Panc1 (cell line): ENCODE measurements around the gene MCAM. TPM values are rescaled to one million over a fixed set of nuclear protein-coding genes. Genes with fewer than 3 reads are reported as not detected.

ENCODE experiments used
- ATAC-seq: fragments of 200-7000 bp; cut with Tn5 transposase; 2 replicates; pipeline ENCODE4 v1.9.1; 2020; ENCODE audit warnings: mild to moderate bottlenecking, moderate library complexity
- BruUV-seq: library from RNA; stranded (reverse); fragments of 400-500 nt; replicated peaks from 2 replicates; lab custom pipeline; 2021; lab: Mats Ljungman, UMichigan
- CTCF ChIA-PET: fragments of 300-600 bp; sonication (Branson Sonifier 250); formaldehyde crosslinking; loops from one replicate; lab custom pipeline; 2022; ENCODE audit warnings: antibody characterized with exemption; lab: Charles Lee
- POLR2A ChIA-PET: fragments of 300-600 bp; sonication (Branson Sonifier 250); formaldehyde crosslinking; loops from one replicate; lab custom pipeline; 2022; ENCODE audit warnings: antibody characterized with exemption; lab: Charles Lee
- DNase-seq: peaks from one replicate; pipeline ENCODE4 v3.0.0-alpha.2; 2010; ENCODE audit warnings: low read depth, low spot score
- H3K27ac ChIP-seq: 2 replicates; pipeline ENCODE4 v1.5.1; 2011; ENCODE audit warnings: mild to moderate bottlenecking, low read length, inconsistent platforms
- H3K27me3 ChIP-seq: fragments of 200-500 bp; sonication (Bioruptor generic); 2 replicates; pipeline ENCODE4 v1.6.0; 2014; ENCODE audit warnings: low read length, inconsistent platforms; ENCODE audit not compliant: control insufficient read depth, insufficient read depth
- H3K36me3 ChIP-seq: fragments of 200-500 bp; sonication (Bioruptor generic); 2 replicates; pipeline ENCODE4 v1.5.1; 2014; ENCODE audit warnings: inconsistent platforms, mild to moderate bottlenecking, low read length, moderate library complexity; ENCODE audit not compliant: control insufficient read depth, insufficient read depth
- H3K4me1 ChIP-seq: 2 replicates; pipeline ENCODE4 v1.5.1; 2011; ENCODE audit warnings: inconsistent platforms, mild to moderate bottlenecking, low read length, moderate library complexity; ENCODE audit not compliant: control insufficient read depth, insufficient read depth
- H3K4me3 ChIP-seq, 2 experiments: 2 replicates each; pipeline ENCODE4 v1.5.1; 2011 to 2012; ENCODE audit warnings: low read depth in 2 of 2, low read length in 2 of 2, mild to moderate bottlenecking in 2 of 2, inconsistent platforms in 1 of 2, moderate library complexity in 1 of 2
- H3K9me3 ChIP-seq: fragments of 200-500 bp; sonication (Bioruptor generic); 2 replicates; pipeline ENCODE4 v1.5.1; 2014; ENCODE audit warnings: low read depth, mild to moderate bottlenecking, inconsistent platforms, low read length, moderate library complexity; ENCODE audit not compliant: control insufficient read depth, insufficient read depth
- CTCF ChIP-seq: fragments of 450-650 bp; IDR thresholded peaks from 2 replicates; pipeline ENCODE4 v1.5.1; 2017; ENCODE audit warnings: mild to moderate bottlenecking
- POLR2AphosphoS5 ChIP-seq: IDR thresholded peaks from 2 replicates; pipeline ENCODE4 v1.6.1; 2012; ENCODE audit warnings: mild to moderate bottlenecking, low read depth, low read length, moderate library complexity
- REST ChIP-seq, 2 experiments: IDR thresholded peaks; 2 replicates each; pipeline ENCODE4 v1.6.1; 2011 to 2012; ENCODE audit warnings: low read depth in 2 of 2, control low read depth in 1 of 2, low read length in 1 of 2, mild to moderate bottlenecking in 1 of 2, moderate library complexity in 1 of 2; ENCODE audit not compliant: insufficient read depth in 1 of 2
- SIN3A ChIP-seq: IDR thresholded peaks from 2 replicates; pipeline ENCODE4 v1.6.1; 2012; ENCODE audit warnings: low read depth, mild to moderate bottlenecking, low read length, moderate library complexity, borderline replicate concordance; ENCODE audit not compliant: insufficient read depth
- TCF7L2 ChIP-seq: IDR thresholded peaks from 2 replicates; pipeline ENCODE4 v1.6.1; 2011; ENCODE audit warnings: mild to moderate bottlenecking, low read depth, low read length, inconsistent platforms
- in situ Hi-C: cut with HindIII; loops from 2 replicates; pipeline ENCODE4 v1.10.0; 2016; ENCODE audit warnings: low sequenced_read_pairs, low pct_unique_long_range_greater_than_20kb
- intact Hi-C: fragments of 100-400 bp; cut with micrococcal nuclease; formaldehyde crosslinking; loops from one replicate; pipeline ENCODE4 v1.10.0; 2022; ENCODE audit not compliant: unreplicated experiment
- total RNA-seq: library from RNA; stranded (reverse); gene quantifications from one replicate; pipeline ENCODE4 v1.2.1, GENCODE V29; 2021; ENCODE audit not compliant: unreplicated experiment

Gene MCAM
- total RNA-seq, 1 experiment from 2014 or later = 27.2 TPM

GRCh38 chr11:119332111-119332765, 15.3 kb upstream of the MCAM start:
- POLR2A ChIA-PET = no interaction called here
- Histone ChIP-seq H3K27ac (peak overlapping the region; percentile 2; the same call in 1 of the 2 replicates), H3K9me3 (no peaks in the 10 kb centered on the region), H3K36me3 (no peaks in the 10 kb centered on the region), H3K4me3 (no peak overlapping the region), H3K4me1 (peaks cover 20% of the 10 kb centered on the region), H3K27me3 (no peaks in the 10 kb centered on the region)
- no TSS peak for BruUV-seq
- CTCF ChIA-PET = no interaction called here
- in situ Hi-C loops (no loop called here), intact Hi-C loops (no loop called here)
- TF ChIP-seq TCF7L2 = no peak
- TF ChIP-seq POLR2AphosphoS5 = no peak
- no peak for TF ChIP-seq REST (IDR thresholded peaks at IDR 0.05; ENCODE audit: insufficient read depth in 1 of 2, low read depth in 2 of 2, low read length in 1 of 2)
- no peak for TF ChIP-seq CTCF
- TF ChIP-seq SIN3A = no peak
- DNase-seq (no peak), ATAC-seq (no peak)

GRCh38 chr11:119330237-119330636, 13.3 kb upstream of the MCAM start:
- ChIA-PET POLR2A (no interaction called here), CTCF (no interaction called here)
- no peak for DNase-seq
- Histone ChIP-seq H3K27me3 (no peaks in the 10 kb centered on the region), H3K4me1 (peaks cover 5% of the 10 kb centered on the region), H3K36me3 (no peaks in the 10 kb centered on the region), H3K4me3 (no peak overlapping the region), H3K27ac (no peak overlapping the region), H3K9me3 (no peaks in the 10 kb centered on the region)
- intact Hi-C loops (no loop called here), in situ Hi-C loops (no loop called here)
- no peak for ATAC-seq
- no peak for TF ChIP-seq SIN3A
- no peak for TF ChIP-seq CTCF
- TF ChIP-seq REST (IDR thresholded peaks at IDR 0.05; ENCODE audit: insufficient read depth in 1 of 2, low read depth in 2 of 2, low read length in 1 of 2) = no peak
- TF ChIP-seq TCF7L2 = no peak
- no peak for TF ChIP-seq POLR2AphosphoS5
- no TSS peak for BruUV-seq
